ENCODE data around the gene PFDN4. TPM values are rescaled to one million over a fixed set of nuclear protein-coding genes. Genes with fewer than 3 reads are reported as not detected.

PFDN4 gene
- polyA plus RNA-seq, 2 donors, result 43.8 to 48.3 TPM

DNA sequence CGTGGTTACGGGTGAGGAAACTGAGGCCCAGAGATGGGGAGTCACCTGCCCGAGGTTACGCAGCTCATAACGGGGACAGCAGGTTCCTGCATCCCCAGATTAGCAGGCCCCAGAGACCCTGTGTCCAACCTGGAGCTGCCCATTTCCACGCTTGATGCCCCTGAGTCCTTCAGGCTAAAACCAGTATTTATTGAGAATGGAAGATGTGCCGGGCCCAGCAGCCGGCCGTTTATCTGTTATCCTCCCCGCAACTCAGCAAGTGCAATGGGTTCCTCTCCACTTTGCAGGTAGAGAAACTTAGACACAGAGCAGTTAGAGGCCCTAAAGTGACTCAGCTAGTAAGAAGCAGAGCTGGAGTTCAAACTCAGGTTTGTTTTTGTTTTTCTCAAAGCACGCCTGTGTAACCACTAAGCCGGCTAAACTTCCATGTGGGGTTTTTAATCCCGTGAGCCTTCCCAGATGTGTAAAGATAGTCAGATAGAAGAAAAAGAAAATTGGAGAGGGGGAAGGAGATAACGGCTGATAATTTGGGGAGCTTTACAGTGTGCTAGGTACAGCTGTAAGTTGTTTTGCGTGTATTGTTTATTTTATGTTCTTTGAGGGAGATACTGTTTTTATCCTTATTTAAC lies 775 bp downstream of the PFDN4 start:
- H3K4me1 ChIP-seq (ENCODE audit: control insufficient read depth in 2 of 2, insufficient read depth in 2 of 2, low read length in 1 of 2), result peaks cover 0 to 2% of the 10 kb centered on the region in 2 donors
- peaks cover 0 to 3% of the 10 kb centered on the region in 2 donors for H3K36me3 ChIP-seq (ENCODE audit: control insufficient read depth in 2 of 2, insufficient read depth in 2 of 2, low read length in 1 of 2)
- peak overlapping the region; percentile 92 to 97 for H3K27ac ChIP-seq (ENCODE audit: low read depth in 2 of 2, low read length in 1 of 2)
- WGBS, 2 donors, result 2 to 3% methylated on average over 15 of the region's 15 CpGs
- peak overlapping the region; percentile 87 to 97 for H3K4me3 ChIP-seq (ENCODE audit: low read depth in 1 of 2, low read length in 2 of 2)
- H3K9me3 ChIP-seq (ENCODE audit: control insufficient read depth in 2 of 2, insufficient read depth in 1 of 2, low read depth in 1 of 2, low read length in 1 of 2), result no peaks in the 10 kb centered on the region
- H3K27me3 ChIP-seq (ENCODE audit: control insufficient read depth in 1 of 2, insufficient read depth in 2 of 2, low read length in 2 of 2), result no peaks in the 10 kb centered on the region

DNA sequence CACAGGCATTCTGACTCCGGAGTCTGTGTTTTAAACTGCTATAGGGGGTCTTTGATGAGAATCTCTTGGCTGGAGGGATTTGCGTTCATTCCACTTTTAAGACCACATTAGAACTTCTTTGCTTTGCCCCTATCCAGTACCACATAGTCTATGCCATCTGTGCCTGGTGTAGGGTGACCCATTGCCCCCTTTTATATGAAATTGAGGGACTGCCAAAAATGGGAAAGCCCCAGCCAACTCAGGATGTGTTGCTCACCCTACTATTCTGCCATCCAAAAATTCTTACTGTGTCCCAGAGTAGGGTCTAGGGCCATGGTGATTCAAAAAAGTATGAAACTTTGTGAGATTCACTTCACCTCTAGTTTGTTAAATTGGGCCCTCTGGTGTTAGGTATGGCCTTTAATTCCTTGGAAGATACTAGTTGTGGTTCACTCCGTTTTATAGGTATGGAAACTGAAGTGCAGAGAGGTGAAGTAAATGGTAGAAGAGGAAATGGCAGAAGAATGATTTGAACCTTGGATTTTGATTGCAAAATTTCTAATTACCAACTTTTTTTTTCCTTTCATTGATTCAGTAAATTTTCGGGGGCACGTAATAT lies 1.4 kb downstream of the PFDN4 start:
- 77% methylated on average over 5 of the region's 5 CpGs for WGBS, 2 donors
- H3K4me3 ChIP-seq (ENCODE audit: low read depth in 1 of 2, low read length in 2 of 2), result peak overlapping the region in 1 of 2 donors; percentile 87
- no peaks in the 10 kb centered on the region for H3K9me3 ChIP-seq (ENCODE audit: control insufficient read depth in 2 of 2, insufficient read depth in 1 of 2, low read depth in 1 of 2, low read length in 1 of 2)
- H3K27ac ChIP-seq (ENCODE audit: low read depth in 2 of 2, low read length in 1 of 2), result no peak overlapping the region
- peaks cover 0 to 3% of the 10 kb centered on the region in 2 donors for H3K36me3 ChIP-seq (ENCODE audit: control insufficient read depth in 2 of 2, insufficient read depth in 2 of 2, low read length in 1 of 2)
- H3K27me3 ChIP-seq (ENCODE audit: control insufficient read depth in 1 of 2, insufficient read depth in 2 of 2, low read length in 2 of 2), result no peaks in the 10 kb centered on the region
- no peaks in the 10 kb centered on the region for H3K4me1 ChIP-seq (ENCODE audit: control insufficient read depth in 2 of 2, insufficient read depth in 2 of 2, low read length in 1 of 2)

DNA sequence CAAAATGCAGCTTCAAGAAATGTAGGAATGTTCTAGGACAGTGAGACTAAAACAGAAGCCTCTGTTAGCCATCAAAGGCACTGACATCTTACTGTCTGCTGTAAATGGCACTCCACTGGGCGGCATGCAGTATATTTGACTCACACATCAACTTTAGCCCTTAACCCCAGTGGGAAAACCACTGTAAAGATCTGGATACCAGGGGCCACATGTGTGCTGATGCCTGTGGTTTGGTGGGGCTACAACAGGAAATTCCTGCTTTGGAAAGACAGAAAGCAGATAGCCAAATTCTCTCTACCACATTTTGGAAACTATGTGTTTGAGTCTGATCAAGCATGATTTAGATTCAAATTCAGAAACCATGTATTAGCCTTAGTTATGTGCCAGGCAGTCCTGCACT lies 4.3 kb downstream of the PFDN4 start:
- H3K4me3 ChIP-seq (ENCODE audit: low read depth in 1 of 2, low read length in 2 of 2), result no peak overlapping the region
- peaks cover 0 to 3% of the 10 kb centered on the region in 2 donors for H3K36me3 ChIP-seq (ENCODE audit: control insufficient read depth in 2 of 2, insufficient read depth in 2 of 2, low read length in 1 of 2)
- H3K4me1 ChIP-seq (ENCODE audit: control insufficient read depth in 2 of 2, insufficient read depth in 2 of 2, low read length in 1 of 2), result no peaks in the 10 kb centered on the region
- 83 to 85% methylated on average over 1 of the region's 1 CpG for WGBS, 2 donors
- no peaks in the 10 kb centered on the region for H3K27me3 ChIP-seq (ENCODE audit: control insufficient read depth in 1 of 2, insufficient read depth in 2 of 2, low read length in 2 of 2)
- no peaks in the 10 kb centered on the region for H3K9me3 ChIP-seq (ENCODE audit: control insufficient read depth in 2 of 2, insufficient read depth in 1 of 2, low read depth in 1 of 2, low read length in 1 of 2)
- no peak overlapping the region for H3K27ac ChIP-seq (ENCODE audit: low read depth in 2 of 2, low read length in 1 of 2)

DNA sequence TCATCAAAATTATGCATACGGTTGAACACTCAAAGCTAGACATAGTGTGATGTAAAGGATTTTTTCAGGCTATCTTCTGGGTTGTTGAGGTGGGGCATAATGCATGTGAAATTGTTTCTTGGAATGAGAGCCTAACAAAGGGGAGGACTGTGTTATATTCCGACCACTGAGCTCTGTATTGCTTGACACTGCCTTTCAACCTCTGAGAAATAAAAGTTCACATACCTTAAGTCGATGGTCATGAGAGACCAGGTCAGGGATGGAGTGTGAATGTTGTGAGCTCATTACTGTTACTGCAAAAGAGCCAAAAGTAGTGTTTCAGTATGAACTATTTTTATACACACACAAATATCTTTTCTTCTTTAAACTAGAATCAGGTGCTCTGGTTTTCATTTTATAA lies 5.0 kb downstream of the PFDN4 start:
- Histone ChIP-seq H3K27ac (ENCODE audit: low read depth in 2 of 2, low read length in 1 of 2) (no peak overlapping the region), H3K4me1 (ENCODE audit: control insufficient read depth in 2 of 2, insufficient read depth in 2 of 2, low read length in 1 of 2) (no peaks in the 10 kb centered on the region), H3K4me3 (ENCODE audit: low read depth in 1 of 2, low read length in 2 of 2) (no peak overlapping the region), H3K9me3 (ENCODE audit: control insufficient read depth in 2 of 2, insufficient read depth in 1 of 2, low read depth in 1 of 2, low read length in 1 of 2) (no peaks in the 10 kb centered on the region), H3K27me3 (ENCODE audit: control insufficient read depth in 1 of 2, insufficient read depth in 2 of 2, low read length in 2 of 2) (no peaks in the 10 kb centered on the region), H3K36me3 (ENCODE audit: control insufficient read depth in 2 of 2, insufficient read depth in 2 of 2, low read length in 1 of 2) (peaks cover 0 to 5% of the 10 kb centered on the region in 2 donors)
- 86 to 93% methylated on average over 3 of the region's 3 CpGs for WGBS, 2 donors

DNA sequence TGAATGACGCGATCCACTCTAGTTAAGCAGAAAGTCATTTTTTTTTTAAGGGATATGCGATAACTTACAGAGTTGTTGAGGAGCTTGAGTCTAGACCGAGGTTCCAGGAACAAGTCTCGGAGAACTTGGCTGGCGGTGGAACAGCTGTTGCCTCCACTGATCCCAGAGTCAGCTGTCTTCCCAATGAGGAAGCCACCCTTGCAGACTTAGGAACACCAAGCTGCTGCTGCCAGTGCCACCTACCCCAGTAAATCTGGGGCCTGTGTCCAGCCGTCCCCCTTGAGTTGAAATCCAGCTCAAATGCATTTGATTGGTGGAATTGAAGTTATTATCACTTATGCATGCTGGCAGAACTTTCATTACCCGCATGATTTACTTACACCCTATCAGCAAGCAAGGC lies 6.7 kb downstream of the PFDN4 start:
- no peaks in the 10 kb centered on the region for H3K27me3 ChIP-seq (ENCODE audit: control insufficient read depth in 1 of 2, insufficient read depth in 2 of 2, low read length in 2 of 2)
- peaks cover 0 to 6% of the 10 kb centered on the region in 2 donors for H3K36me3 ChIP-seq (ENCODE audit: control insufficient read depth in 2 of 2, insufficient read depth in 2 of 2, low read length in 1 of 2)
- H3K4me3 ChIP-seq (ENCODE audit: low read depth in 1 of 2, low read length in 2 of 2), result no peak overlapping the region
- 89 to 93% methylated on average over 8 of the region's 8 CpGs for whole genome bisulfite sequencing, 2 donors
- H3K4me1 ChIP-seq (ENCODE audit: control insufficient read depth in 2 of 2, insufficient read depth in 2 of 2, low read length in 1 of 2), result no peaks in the 10 kb centered on the region
- no peak overlapping the region for H3K27ac ChIP-seq (ENCODE audit: low read depth in 2 of 2, low read length in 1 of 2)
- H3K9me3 ChIP-seq (ENCODE audit: control insufficient read depth in 2 of 2, insufficient read depth in 1 of 2, low read depth in 1 of 2, low read length in 1 of 2), result no peaks in the 10 kb centered on the region

DNA sequence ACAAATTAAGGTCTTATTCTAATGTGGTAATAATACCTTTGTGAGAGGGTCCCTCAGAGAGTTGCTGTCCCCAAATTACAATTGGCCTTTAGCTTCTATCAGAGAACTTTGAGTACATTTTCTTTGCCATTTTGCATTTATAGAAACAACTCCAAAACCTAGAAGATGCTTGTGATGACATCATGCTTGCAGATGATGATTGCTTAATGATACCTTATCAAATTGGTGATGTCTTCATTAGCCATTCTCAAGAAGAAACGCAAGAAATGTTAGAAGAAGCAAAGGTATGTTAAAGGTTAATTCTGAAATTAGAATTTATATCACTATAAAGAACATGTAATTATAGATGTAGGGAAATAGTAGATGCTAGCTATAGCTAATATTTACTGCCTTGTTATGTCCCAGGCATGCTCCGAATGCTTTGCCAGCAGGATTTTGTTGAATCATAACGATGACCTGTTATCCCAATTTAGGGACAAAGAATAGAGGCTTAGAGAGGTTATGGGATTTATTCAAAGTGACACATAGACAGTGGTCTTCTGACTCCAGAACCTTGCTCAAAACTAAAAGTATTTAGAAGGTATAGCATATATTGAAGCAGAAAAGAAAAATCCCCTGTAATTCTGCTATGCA lies 7.4 kb downstream of the PFDN4 start:
- Histone ChIP-seq H3K36me3 (ENCODE audit: control insufficient read depth in 2 of 2, insufficient read depth in 2 of 2, low read length in 1 of 2) (peaks cover 0 to 6% of the 10 kb centered on the region in 2 donors), H3K27me3 (ENCODE audit: control insufficient read depth in 1 of 2, insufficient read depth in 2 of 2, low read length in 2 of 2) (no peaks in the 10 kb centered on the region), H3K9me3 (ENCODE audit: control insufficient read depth in 2 of 2, insufficient read depth in 1 of 2, low read depth in 1 of 2, low read length in 1 of 2) (no peaks in the 10 kb centered on the region), H3K27ac (ENCODE audit: low read depth in 2 of 2, low read length in 1 of 2) (no peak overlapping the region), H3K4me3 (ENCODE audit: low read depth in 1 of 2, low read length in 2 of 2) (no peak overlapping the region), H3K4me1 (ENCODE audit: control insufficient read depth in 2 of 2, insufficient read depth in 2 of 2, low read length in 1 of 2) (no peaks in the 10 kb centered on the region)
- WGBS, 2 donors, result 93 to 94% methylated on average over 3 of the region's 3 CpGs

DNA sequence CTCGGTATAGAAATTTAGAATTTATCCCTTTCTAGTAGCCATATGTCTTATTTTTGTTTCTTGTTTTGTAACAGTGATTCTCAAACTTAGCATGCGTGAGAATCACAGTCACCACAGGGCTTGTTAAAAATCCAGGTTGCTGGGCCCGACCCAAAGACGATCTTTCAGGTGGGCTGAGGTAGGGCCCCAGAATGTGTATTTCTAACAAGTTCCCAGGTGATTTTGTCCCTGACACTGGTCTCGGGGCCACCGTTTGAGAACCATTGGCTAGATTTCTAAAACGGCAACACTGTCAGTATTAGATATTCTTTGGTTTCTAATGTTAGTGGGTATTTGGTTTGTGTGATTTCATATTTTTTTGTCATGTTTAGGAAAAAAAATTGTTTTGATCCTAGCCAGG lies 9.9 kb downstream of the PFDN4 start:
- Histone ChIP-seq H3K4me1 (ENCODE audit: control insufficient read depth in 2 of 2, insufficient read depth in 2 of 2, low read length in 1 of 2) (no peaks in the 10 kb centered on the region), H3K27me3 (ENCODE audit: control insufficient read depth in 1 of 2, insufficient read depth in 2 of 2, low read length in 2 of 2) (no peaks in the 10 kb centered on the region), H3K9me3 (ENCODE audit: control insufficient read depth in 2 of 2, insufficient read depth in 1 of 2, low read depth in 1 of 2, low read length in 1 of 2) (no peaks in the 10 kb centered on the region), H3K4me3 (ENCODE audit: low read depth in 1 of 2, low read length in 2 of 2) (no peak overlapping the region), H3K36me3 (ENCODE audit: control insufficient read depth in 2 of 2, insufficient read depth in 2 of 2, low read length in 1 of 2) (peaks cover 0 to 2% of the 10 kb centered on the region in 2 donors), H3K27ac (ENCODE audit: low read depth in 2 of 2, low read length in 1 of 2) (no peak overlapping the region)
- WGBS, 2 donors, result 89 to 92% methylated on average over 7 of the region's 7 CpGs

DNA sequence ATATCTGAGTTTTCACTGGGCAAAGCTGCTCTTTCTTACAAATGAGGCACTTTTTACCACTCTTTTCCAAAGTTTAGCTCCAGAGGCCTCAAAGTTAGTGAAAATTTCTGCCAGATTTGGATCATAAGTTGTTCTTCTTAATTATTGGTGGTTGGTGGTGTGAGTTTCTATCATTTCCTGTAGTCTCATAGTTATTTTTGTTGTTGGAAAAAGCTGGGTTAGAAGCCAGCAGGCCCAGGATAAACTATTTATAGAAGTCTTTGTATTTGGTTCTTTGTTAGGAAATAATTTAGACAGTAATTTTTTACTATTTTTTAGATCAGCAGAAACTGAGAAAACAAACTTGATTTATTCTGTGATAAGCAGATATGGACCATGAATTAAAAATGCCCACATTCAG lies 10.6 kb downstream of the PFDN4 start:
- Histone ChIP-seq H3K4me1 (ENCODE audit: control insufficient read depth in 2 of 2, insufficient read depth in 2 of 2, low read length in 1 of 2) (no peaks in the 10 kb centered on the region), H3K4me3 (ENCODE audit: low read depth in 1 of 2, low read length in 2 of 2) (no peak overlapping the region), H3K9me3 (ENCODE audit: control insufficient read depth in 2 of 2, insufficient read depth in 1 of 2, low read depth in 1 of 2, low read length in 1 of 2) (no peaks in the 10 kb centered on the region), H3K27ac (ENCODE audit: low read depth in 2 of 2, low read length in 1 of 2) (no peak overlapping the region), H3K27me3 (ENCODE audit: control insufficient read depth in 1 of 2, insufficient read depth in 2 of 2, low read length in 2 of 2) (no peaks in the 10 kb centered on the region), H3K36me3 (ENCODE audit: control insufficient read depth in 2 of 2, insufficient read depth in 2 of 2, low read length in 1 of 2) (peaks cover 0 to 2% of the 10 kb centered on the region in 2 donors)

DNA sequence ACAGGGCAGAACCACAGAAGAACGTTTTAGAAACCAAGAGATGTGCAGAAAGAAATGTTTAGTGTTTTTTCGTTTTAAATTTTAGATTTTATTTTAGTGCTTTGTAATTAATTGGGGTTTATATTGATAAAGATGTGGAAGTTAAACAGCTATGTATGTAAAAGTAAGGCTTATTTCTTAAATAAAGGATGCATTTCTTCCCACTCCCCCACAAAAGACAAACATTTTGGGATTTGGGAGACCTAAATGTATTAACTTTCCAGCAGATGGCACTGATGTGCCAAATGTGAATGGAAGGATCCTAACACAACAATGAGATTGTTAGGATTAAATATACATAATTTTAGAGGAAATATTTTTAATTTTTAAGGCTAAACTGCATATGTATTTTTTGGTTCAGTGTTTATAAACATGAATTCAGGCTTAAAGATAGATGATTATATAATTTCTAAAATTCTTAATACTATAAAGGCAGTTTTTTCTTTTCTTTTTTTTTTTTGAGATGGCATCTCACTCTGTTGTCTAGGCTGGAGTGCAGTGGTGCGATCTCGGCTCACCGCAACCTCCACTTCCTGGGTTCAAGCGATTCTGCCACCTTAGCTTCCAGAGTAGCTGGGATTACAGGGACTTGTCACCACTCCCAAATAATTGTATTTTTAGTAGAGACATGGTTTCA lies 12.0 kb downstream of the PFDN4 start:
- 77 to 80% methylated on average over 6 of the region's 6 CpGs for WGBS, 2 donors
- Histone ChIP-seq H3K9me3 (ENCODE audit: control insufficient read depth in 2 of 2, insufficient read depth in 1 of 2, low read depth in 1 of 2, low read length in 1 of 2) (no peaks in the 10 kb centered on the region), H3K27me3 (ENCODE audit: control insufficient read depth in 1 of 2, insufficient read depth in 2 of 2, low read length in 2 of 2) (no peaks in the 10 kb centered on the region), H3K4me3 (ENCODE audit: low read depth in 1 of 2, low read length in 2 of 2) (no peak overlapping the region), H3K4me1 (ENCODE audit: control insufficient read depth in 2 of 2, insufficient read depth in 2 of 2, low read length in 1 of 2) (no peaks in the 10 kb centered on the region), H3K36me3 (ENCODE audit: control insufficient read depth in 2 of 2, insufficient read depth in 2 of 2, low read length in 1 of 2) (peaks cover 0 to 2% of the 10 kb centered on the region in 2 donors), H3K27ac (ENCODE audit: low read depth in 2 of 2, low read length in 1 of 2) (no peak overlapping the region)
